Adrenal gland (tissue), 5 donors: ENCODE results near the gene SEZ6L2.

Experiments used
- POLR2A ChIP-seq, 2 donors: fragments of 450-650 bp; IDR thresholded peaks; one replicate each; pipeline ENCODE4 v1.6.1; 2017; ENCODE audit warnings: antibody characterized with exemption in 2 of 2, mild to moderate bottlenecking in 2 of 2, moderate library complexity in 1 of 2
- TF ChIP-seq, protein P1 (sequence below), 6 experiments: fragments of 450-650 bp in 4 of 6; fragments of 200-600 bp in 2 of 6; sonication (generic) in 1 of 6; IDR thresholded peaks; 1 replicate in 5 of 6; 2 replicates in 1 of 6; pipeline versions ENCODE4 v1.5.1 to v1.8.0; 2016 to 2021; ENCODE audit warnings: antibody characterized with exemption in 6 of 6, mild to moderate bottlenecking in 2 of 6, moderate library complexity in 1 of 6
- donor health status: DM: no; HTN: no; CAD: no.

DNA sequence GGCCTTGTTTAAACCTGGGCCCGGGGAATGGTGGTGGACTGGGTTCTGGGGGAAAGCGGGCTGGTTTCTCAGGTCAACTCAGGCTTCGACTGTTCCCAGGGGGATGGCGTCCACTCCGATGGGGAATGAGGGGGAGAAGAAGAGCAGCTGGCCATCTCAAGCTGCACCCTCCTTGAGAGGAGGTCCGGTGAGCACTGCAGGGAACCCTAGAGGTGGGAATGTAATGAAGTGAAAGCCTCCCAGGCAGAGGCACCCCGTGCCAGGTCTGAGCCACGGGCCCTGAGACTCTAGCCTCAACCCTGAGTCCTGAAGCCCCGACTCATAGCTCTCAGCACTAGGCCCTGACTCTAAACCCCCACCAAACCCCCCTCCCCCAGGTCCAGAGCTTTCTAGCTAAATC, 35.1 kb downstream of the SEZ6L2 start:
- no peak for TF ChIP-seq POLR2A (IDR thresholded peaks at IDR 0.05)
- TF ChIP-seq, protein P1, sequence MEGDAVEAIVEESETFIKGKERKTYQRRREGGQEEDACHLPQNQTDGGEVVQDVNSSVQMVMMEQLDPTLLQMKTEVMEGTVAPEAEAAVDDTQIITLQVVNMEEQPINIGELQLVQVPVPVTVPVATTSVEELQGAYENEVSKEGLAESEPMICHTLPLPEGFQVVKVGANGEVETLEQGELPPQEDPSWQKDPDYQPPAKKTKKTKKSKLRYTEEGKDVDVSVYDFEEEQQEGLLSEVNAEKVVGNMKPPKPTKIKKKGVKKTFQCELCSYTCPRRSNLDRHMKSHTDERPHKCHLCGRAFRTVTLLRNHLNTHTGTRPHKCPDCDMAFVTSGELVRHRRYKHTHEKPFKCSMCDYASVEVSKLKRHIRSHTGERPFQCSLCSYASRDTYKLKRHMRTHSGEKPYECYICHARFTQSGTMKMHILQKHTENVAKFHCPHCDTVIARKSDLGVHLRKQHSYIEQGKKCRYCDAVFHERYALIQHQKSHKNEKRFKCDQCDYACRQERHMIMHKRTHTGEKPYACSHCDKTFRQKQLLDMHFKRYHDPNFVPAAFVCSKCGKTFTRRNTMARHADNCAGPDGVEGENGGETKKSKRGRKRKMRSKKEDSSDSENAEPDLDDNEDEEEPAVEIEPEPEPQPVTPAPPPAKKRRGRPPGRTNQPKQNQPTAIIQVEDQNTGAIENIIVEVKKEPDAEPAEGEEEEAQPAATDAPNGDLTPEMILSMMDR (IDR thresholded peaks at IDR 0.05), result no peak
